ENCODE results near the gene OR11L1. TPM values are rescaled to one million over a fixed set of nuclear protein-coding genes. Genes with fewer than 3 reads are reported as not detected.

OR11L1 gene
- polyA plus RNA-seq, 3 donors = not detected

- H3K27ac Mint-ChIP-seq = peak overlapping the region in 3 of 7 donors; percentile 22 to 66 (median 60)
- peaks cover 31% of the 10 kb centered on the region for H3K4me1 Mint-ChIP-seq
- Histone ChIP-seq H3K4me2 (replicated peaks; ENCODE audit: extremely low read depth, low read length, poor library complexity, severe bottlenecking) (peak overlapping the region; percentile 92), H2AFZ (ENCODE audit: insufficient read depth, low read depth, low read length, poor library complexity, severe bottlenecking) (peak overlapping the region; percentile 98), H3K4me3 (replicated peaks in 1 of 3; ENCODE audit: low read depth in 2 of 3, low read length in 3 of 3) (peak overlapping the region; percentile 53 to 77 (median 75)), H3K9me3 (replicated peaks in 1 of 2; ENCODE audit: control insufficient read depth in 1 of 2, insufficient read depth in 1 of 2, low read length in 2 of 2) (no peaks in the 10 kb centered on the region), H3K27ac (ENCODE audit: low read depth in 1 of 2, low read length in 2 of 2) (no peak overlapping the region), H3K79me2 (ENCODE audit: insufficient read depth, low read length) (no peaks in the 10 kb centered on the region), H3K36me3 (replicated peaks in 1 of 2; ENCODE audit: control insufficient read depth in 1 of 2, insufficient read depth in 2 of 2, low read length in 2 of 2) (peaks cover 0 to 6% of the 10 kb centered on the region in 2 donors), H3K27me3 (ENCODE audit: control insufficient read depth in 2 of 2, insufficient read depth in 2 of 2, low read length in 2 of 2) (peaks cover 0 to 11% of the 10 kb centered on the region in 2 donors), H3K4me1 (ENCODE audit: control insufficient read depth in 1 of 2, insufficient read depth in 2 of 2, low read length in 2 of 2) (peaks cover 15 to 26% of the 10 kb centered on the region in 2 donors), H4K20me1 (ENCODE audit: insufficient read depth, low read length) (no peaks in the 10 kb centered on the region), H3K9ac (ENCODE audit: insufficient read depth, low read length, poor library complexity, severe bottlenecking) (peak overlapping the region; percentile 63)
- TF ChIP-seq, protein P1, sequence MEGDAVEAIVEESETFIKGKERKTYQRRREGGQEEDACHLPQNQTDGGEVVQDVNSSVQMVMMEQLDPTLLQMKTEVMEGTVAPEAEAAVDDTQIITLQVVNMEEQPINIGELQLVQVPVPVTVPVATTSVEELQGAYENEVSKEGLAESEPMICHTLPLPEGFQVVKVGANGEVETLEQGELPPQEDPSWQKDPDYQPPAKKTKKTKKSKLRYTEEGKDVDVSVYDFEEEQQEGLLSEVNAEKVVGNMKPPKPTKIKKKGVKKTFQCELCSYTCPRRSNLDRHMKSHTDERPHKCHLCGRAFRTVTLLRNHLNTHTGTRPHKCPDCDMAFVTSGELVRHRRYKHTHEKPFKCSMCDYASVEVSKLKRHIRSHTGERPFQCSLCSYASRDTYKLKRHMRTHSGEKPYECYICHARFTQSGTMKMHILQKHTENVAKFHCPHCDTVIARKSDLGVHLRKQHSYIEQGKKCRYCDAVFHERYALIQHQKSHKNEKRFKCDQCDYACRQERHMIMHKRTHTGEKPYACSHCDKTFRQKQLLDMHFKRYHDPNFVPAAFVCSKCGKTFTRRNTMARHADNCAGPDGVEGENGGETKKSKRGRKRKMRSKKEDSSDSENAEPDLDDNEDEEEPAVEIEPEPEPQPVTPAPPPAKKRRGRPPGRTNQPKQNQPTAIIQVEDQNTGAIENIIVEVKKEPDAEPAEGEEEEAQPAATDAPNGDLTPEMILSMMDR (IDR thresholded peaks at IDR 0.05) = no peak
- peaks cover 0 to 4% (median 0%) of the 10 kb centered on the region in 7 donors for H3K9me3 Mint-ChIP-seq
- 0% methylated on average over 10 of the region's 15 CpGs for WGBS (ENCODE audit: insufficient coverage)
- peaks cover 12 to 40% (median 26%) of the 10 kb centered on the region in 3 donors for H3K27me3 Mint-ChIP-seq (ENCODE audit: low read depth in 3 of 3)
- peaks cover 3 to 14% of the 10 kb centered on the region in 2 donors for H3K36me3 Mint-ChIP-seq
- intact Hi-C loops (cut with micrococcal nuclease) = no loop called here
- no peak for DNase-seq
- H3K4me3 Mint-ChIP-seq = peak overlapping the region; percentile 96 to 98
Observed at GRCh38 chr1:247857985-247858619, 16.4 kb upstream of the OR11L1 start.

GRCh38 chr1:247857069-247857984, 15.6 kb upstream of the OR11L1 start, which contains the start of gene TRIM58:
TRIM58 (plus strand) TSS chr1:247857187; CDS start chr1:247857247, 60 bp downstream.
- H3K27me3 Mint-ChIP-seq (ENCODE audit: low read depth in 3 of 3) = peaks cover 12 to 40% (median 26%) of the 10 kb centered on the region in 3 donors
- WGBS (ENCODE audit: insufficient coverage) = under 1% methylated on average over 89 of the region's 109 CpGs
- no peak within 1 kb of the TSS for H3K27ac ChIP-seq (ENCODE audit: low read depth in 1 of 2, low read length in 2 of 2)
- peaks cover 21 to 32% of the 10 kb centered on the region in 2 donors for H3K4me1 ChIP-seq (ENCODE audit: control insufficient read depth in 1 of 2, insufficient read depth in 2 of 2, low read length in 2 of 2)
- H3K4me3 ChIP-seq (replicated peaks in 1 of 3; ENCODE audit: low read depth in 2 of 3, low read length in 3 of 3) = peak within 1 kb of the TSS; percentile 53 to 77 (median 75)
- H3K4me3 Mint-ChIP-seq = peak within 1 kb of the TSS; percentile 96 to 98
- peak within 1 kb of the TSS in 4 of 7 donors; percentile 22 to 66 (median 42) for H3K27ac Mint-ChIP-seq
- TF ChIP-seq, protein P1 (IDR thresholded peaks at IDR 0.05) = peak; percentile 58
- intact Hi-C loops (cut with micrococcal nuclease) = no loop called here
- peaks cover 0 to 11% of the 10 kb centered on the region in 2 donors for H3K27me3 ChIP-seq (ENCODE audit: control insufficient read depth in 2 of 2, insufficient read depth in 2 of 2, low read length in 2 of 2)
- peaks cover 37% of the 10 kb centered on the region for H3K4me1 Mint-ChIP-seq
- H2AFZ ChIP-seq (ENCODE audit: insufficient read depth, low read depth, low read length, poor library complexity, severe bottlenecking) = peak within 1 kb of the TSS; percentile 98
- no peaks in the 10 kb centered on the region for H3K79me2 ChIP-seq (ENCODE audit: insufficient read depth, low read length)
- H3K9ac ChIP-seq (ENCODE audit: insufficient read depth, low read length, poor library complexity, severe bottlenecking) = peak within 1 kb of the TSS; percentile 63
- H3K36me3 ChIP-seq (replicated peaks in 1 of 2; ENCODE audit: control insufficient read depth in 1 of 2, insufficient read depth in 2 of 2, low read length in 2 of 2) = no peaks in the 10 kb centered on the region
- peaks cover 3 to 9% of the 10 kb centered on the region in 2 donors for H3K36me3 Mint-ChIP-seq
- H4K20me1 ChIP-seq (ENCODE audit: insufficient read depth, low read length) = no peaks in the 10 kb centered on the region
- H3K9me3 ChIP-seq (replicated peaks in 1 of 2; ENCODE audit: control insufficient read depth in 1 of 2, insufficient read depth in 1 of 2, low read length in 2 of 2) = no peaks in the 10 kb centered on the region
- DNase-seq = peak; percentile 6 to 19 (median 13)
- peak within 1 kb of the TSS; percentile 92 for H3K4me2 ChIP-seq (replicated peaks; ENCODE audit: extremely low read depth, low read length, poor library complexity, severe bottlenecking)
- H3K9me3 Mint-ChIP-seq = peaks cover 0 to 4% (median 0%) of the 10 kb centered on the region in 7 donors

All from CD14-positive monocyte (primary cell).